HL-60 (cell line): Measurements from ENCODE around the gene TGFA.

Experiments
- DNase-seq, 2 experiments: peaks; one replicate each; pipeline ENCODE4 v3.0.0-alpha.2; 2010 to 2020; ENCODE audit warnings: low read depth in 1 of 2, low spot score in 1 of 2
- H3K27ac ChIP-seq: fragments of 250-450 bp; sonication (Bioruptor Pico); replicated peaks from 2 replicates; pipeline ENCODE4 v1.5.1; 2020; ENCODE audit warnings: mild to moderate bottlenecking, moderate library complexity
- H3K27me3 ChIP-seq: fragments of 250-450 bp; sonication (Bioruptor Pico); 2 replicates; pipeline ENCODE4 v1.5.1; 2021; ENCODE audit warnings: mild to moderate bottlenecking, moderate library complexity; ENCODE audit not compliant: insufficient read depth, poor library complexity, severe bottlenecking
- H3K4me3 ChIP-seq: replicated peaks from 2 replicates; pipeline ENCODE4 v1.5.1; 2011; ENCODE audit warnings: mild to moderate bottlenecking, control low read depth, low read length; ENCODE audit not compliant: insufficient read depth
- GABPA ChIP-seq: IDR thresholded peaks from 2 replicates; pipeline ENCODE4 v1.6.1; 2012; ENCODE audit warnings: low read depth
- POLR2AphosphoS5 ChIP-seq: IDR thresholded peaks from 2 replicates; pipeline ENCODE4 v1.6.1; 2012; ENCODE audit warnings: low read depth
- SPI1 ChIP-seq: IDR thresholded peaks from 2 replicates; pipeline ENCODE4 v1.6.1; 2012; ENCODE audit warnings: low read depth, mild to moderate bottlenecking, borderline replicate concordance
- TF ChIP-seq, protein P1 (sequence below): IDR thresholded peaks from 2 replicates; pipeline ENCODE4 v1.6.1; 2012; ENCODE audit warnings: low read depth; ENCODE audit not compliant: insufficient replicate concordance
- TF ChIP-seq, protein P2 (sequence below): IDR thresholded peaks from one replicate; pipeline ENCODE4 v1.5.1; 2011; ENCODE audit warnings: low read length, control low read depth, inconsistent platforms; ENCODE audit not compliant: insufficient read depth

TGFA gene

DNA sequence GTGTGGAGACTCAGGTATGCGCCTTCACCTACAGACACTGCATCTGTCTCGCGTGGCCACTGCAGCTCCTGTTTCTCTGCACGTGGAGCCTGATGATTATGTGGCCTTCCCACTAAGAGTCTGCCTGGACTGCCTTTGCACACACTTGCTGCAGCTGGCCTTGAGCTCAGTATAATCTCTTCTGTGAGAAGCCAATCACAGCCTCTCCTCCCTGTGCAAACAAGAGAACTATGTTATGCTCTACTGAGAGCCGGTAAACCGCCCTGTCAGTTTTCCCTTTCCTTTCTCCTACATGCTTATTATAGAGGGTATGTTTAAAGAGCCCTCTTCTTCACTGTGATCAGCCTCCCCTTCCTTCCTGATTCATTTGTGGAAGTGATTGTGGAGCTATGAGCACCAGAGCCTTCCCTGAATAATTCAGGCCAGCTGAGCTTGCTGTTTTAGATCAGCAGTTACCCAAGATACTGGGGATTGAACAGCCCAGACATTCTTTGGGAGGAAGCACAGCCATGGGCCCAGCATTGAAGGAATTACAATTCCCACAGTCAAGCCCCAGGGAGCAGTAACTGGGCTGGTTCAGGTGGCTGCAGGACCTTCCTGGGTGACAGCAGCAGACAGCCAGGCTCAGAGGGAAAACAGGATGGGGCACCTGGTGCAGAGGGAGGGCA is 3.7 kb upstream of the TGFA start:
- DNase-seq = no peak
- TF ChIP-seq GABPA (no peak), POLR2AphosphoS5 (no peak), SPI1 (no peak)
- TF ChIP-seq, protein P1, sequence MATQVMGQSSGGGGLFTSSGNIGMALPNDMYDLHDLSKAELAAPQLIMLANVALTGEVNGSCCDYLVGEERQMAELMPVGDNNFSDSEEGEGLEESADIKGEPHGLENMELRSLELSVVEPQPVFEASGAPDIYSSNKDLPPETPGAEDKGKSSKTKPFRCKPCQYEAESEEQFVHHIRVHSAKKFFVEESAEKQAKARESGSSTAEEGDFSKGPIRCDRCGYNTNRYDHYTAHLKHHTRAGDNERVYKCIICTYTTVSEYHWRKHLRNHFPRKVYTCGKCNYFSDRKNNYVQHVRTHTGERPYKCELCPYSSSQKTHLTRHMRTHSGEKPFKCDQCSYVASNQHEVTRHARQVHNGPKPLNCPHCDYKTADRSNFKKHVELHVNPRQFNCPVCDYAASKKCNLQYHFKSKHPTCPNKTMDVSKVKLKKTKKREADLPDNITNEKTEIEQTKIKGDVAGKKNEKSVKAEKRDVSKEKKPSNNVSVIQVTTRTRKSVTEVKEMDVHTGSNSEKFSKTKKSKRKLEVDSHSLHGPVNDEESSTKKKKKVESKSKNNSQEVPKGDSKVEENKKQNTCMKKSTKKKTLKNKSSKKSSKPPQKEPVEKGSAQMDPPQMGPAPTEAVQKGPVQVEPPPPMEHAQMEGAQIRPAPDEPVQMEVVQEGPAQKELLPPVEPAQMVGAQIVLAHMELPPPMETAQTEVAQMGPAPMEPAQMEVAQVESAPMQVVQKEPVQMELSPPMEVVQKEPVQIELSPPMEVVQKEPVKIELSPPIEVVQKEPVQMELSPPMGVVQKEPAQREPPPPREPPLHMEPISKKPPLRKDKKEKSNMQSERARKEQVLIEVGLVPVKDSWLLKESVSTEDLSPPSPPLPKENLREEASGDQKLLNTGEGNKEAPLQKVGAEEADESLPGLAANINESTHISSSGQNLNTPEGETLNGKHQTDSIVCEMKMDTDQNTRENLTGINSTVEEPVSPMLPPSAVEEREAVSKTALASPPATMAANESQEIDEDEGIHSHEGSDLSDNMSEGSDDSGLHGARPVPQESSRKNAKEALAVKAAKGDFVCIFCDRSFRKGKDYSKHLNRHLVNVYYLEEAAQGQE = no peak
- TF ChIP-seq, protein P2, sequence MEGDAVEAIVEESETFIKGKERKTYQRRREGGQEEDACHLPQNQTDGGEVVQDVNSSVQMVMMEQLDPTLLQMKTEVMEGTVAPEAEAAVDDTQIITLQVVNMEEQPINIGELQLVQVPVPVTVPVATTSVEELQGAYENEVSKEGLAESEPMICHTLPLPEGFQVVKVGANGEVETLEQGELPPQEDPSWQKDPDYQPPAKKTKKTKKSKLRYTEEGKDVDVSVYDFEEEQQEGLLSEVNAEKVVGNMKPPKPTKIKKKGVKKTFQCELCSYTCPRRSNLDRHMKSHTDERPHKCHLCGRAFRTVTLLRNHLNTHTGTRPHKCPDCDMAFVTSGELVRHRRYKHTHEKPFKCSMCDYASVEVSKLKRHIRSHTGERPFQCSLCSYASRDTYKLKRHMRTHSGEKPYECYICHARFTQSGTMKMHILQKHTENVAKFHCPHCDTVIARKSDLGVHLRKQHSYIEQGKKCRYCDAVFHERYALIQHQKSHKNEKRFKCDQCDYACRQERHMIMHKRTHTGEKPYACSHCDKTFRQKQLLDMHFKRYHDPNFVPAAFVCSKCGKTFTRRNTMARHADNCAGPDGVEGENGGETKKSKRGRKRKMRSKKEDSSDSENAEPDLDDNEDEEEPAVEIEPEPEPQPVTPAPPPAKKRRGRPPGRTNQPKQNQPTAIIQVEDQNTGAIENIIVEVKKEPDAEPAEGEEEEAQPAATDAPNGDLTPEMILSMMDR = no peak
- no peak overlapping the region for H3K27ac ChIP-seq
- no peak overlapping the region for H3K4me3 ChIP-seq
- H3K27me3 ChIP-seq = peaks cover 10% of the 10 kb centered on the region

DNA sequence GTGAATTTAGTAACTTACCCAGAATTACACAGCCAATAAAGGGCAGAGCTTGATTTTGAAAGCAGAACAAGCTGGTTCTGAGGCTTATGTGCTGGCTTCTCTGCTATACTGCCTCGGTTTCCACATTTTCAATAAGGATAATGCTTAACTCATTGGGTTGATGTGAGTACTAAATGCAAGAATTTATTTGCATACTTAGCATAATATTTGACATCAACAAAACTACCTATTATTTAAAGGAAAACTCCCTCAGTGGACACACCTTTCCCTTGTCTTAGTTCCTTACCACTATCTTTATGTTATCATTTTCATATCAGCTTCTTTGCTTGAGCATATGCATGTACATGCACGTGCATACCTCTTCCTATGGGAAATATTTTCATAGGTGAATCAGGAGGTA is 3.0 kb upstream of the TGFA start:
- no peak for TF ChIP-seq POLR2AphosphoS5
- TF ChIP-seq, protein P2 = no peak
- TF ChIP-seq GABPA = no peak
- TF ChIP-seq, protein P1 = no peak
- no peak for TF ChIP-seq SPI1
- no peak overlapping the region for H3K4me3 ChIP-seq
- DNase-seq = no peak
- peaks cover 13% of the 10 kb centered on the region for H3K27me3 ChIP-seq
- H3K27ac ChIP-seq = no peak overlapping the region

- H3K27ac ChIP-seq = no peak overlapping the region
These were observed 789 bp upstream of the TGFA start for GRCh38 chr2:70554338-70554892.

More at GRCh38 chr2:70554338-70554892, 789 bp upstream of the TGFA start:
- DNase-seq = no peak
- H3K27me3 ChIP-seq = peaks cover 13% of the 10 kb centered on the region
- peak overlapping the region; percentile 68 for H3K4me3 ChIP-seq
- no peak for TF ChIP-seq SPI1
- TF ChIP-seq, protein P2 = no peak
